D341Med (cell line): ENCODE measurements around the gene LLCFC1.

Experiments
- DNase-seq: peaks from one replicate; pipeline ENCODE4 v3.0.0; 2012; ENCODE audit warnings: low spot score

Gene LLCFC1

GRCh38 chr7:142910481-142910880 lies 28.8 kb upstream of the LLCFC1 start:
- no peak for DNase-seq

GRCh38 chr7:142913051-142913450 lies 26.2 kb upstream of the LLCFC1 start:
- no peak for DNase-seq

DNA sequence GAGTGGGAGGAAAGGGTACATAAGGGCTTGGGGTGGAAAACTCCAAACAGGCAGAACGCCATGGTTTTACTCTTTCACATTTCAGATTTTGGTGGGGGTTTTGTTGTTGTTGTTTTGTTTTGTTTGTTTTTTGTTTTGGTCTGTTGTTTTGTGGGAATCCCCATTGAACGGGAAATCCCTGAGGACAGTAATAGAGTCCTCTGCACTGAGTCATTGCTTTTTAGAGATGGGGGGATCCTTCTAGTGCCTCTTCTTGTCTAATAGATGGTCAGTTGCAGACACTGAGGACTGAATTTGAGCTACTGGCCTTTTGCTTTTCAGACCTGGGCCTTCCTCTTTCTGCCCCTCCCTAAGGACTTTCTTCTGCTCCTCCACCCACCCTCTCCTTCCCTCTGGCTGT lies 25.7 kb upstream of the LLCFC1 start:
- no peak for DNase-seq

DNA sequence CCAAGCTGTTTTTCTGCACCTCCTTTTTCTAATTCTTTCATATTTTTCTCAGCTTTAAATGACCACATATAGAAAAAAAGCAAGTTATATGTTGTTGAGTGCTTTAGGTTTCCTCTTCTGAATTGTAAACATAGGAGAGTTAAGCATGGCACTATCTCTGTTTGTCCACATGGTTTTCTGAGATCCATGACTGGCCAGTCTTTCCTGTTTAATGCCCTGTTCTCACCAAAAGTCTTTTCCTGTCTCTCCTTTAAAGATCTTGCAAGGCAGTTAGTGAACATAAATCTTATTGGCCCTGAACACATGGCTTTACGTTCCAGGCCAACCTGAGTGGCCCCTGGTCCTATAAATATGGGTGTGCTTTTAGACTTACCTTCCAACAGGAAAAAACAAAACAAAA lies 25.2 kb upstream of the LLCFC1 start:
- DNase-seq = no peak

DNA sequence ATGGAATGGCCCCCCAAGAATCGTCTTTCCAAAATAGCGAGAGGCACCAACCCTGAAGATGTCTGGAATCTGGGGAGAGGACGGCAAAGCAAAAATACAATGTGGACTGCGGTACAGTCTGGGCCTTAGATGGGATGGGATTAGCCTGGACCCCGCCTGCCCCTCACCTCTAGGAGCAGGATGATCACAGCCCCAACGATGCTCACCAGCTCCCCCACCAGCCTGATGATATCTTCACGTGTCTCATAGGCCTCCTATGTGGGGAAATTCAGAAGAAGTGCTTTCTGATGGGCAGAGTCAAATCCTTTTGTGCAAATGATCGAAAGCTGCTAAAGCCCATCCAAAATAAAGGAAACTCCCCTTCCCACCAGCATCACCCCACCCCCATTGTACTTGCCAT lies 24.0 kb upstream of the LLCFC1 start:
- DNase-seq = no peak

- no peak for DNase-seq
Measured at GRCh38 chr7:142916508-142916907, 22.8 kb upstream of the LLCFC1 start.

- no peak for DNase-seq
Measured at GRCh38 chr7:142917447-142917846, 21.8 kb upstream of the LLCFC1 start.

DNA sequence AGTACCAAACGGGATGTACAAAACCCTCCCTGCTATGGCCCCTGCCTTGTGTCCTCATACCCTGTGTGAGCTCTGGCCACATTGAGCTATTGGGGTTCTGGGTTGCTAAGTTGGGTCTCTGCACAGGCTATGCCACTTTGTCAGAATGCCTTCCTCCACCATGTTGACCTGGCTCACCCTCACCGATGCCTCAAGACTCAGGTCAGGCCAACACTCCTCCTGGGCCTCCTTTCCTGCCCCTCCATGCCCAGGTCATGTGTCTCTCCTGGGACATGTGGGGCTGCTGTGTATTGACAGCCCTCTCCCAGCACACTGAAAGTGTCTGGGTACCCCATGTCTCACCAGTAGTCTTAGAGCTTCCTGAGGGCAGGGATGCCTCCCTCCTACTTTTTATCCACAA lies 20.4 kb upstream of the LLCFC1 start:
- no peak for DNase-seq

- no peak for DNase-seq
Measured at GRCh38 chr7:142919656-142920055, 19.6 kb upstream of the LLCFC1 start.

GRCh38 chr7:142923391-142923790 lies 15.9 kb upstream of the LLCFC1 start:
- DNase-seq = no peak

GRCh38 chr7:142925413-142925812 lies 13.9 kb upstream of the LLCFC1 start:
- DNase-seq = no peak

GRCh38 chr7:142927085-142927745 lies 12.1 kb upstream of the LLCFC1 start:
- DNase-seq = no peak

- no peak for DNase-seq
Measured at GRCh38 chr7:142927949-142928348, 11.3 kb upstream of the LLCFC1 start.

DNA sequence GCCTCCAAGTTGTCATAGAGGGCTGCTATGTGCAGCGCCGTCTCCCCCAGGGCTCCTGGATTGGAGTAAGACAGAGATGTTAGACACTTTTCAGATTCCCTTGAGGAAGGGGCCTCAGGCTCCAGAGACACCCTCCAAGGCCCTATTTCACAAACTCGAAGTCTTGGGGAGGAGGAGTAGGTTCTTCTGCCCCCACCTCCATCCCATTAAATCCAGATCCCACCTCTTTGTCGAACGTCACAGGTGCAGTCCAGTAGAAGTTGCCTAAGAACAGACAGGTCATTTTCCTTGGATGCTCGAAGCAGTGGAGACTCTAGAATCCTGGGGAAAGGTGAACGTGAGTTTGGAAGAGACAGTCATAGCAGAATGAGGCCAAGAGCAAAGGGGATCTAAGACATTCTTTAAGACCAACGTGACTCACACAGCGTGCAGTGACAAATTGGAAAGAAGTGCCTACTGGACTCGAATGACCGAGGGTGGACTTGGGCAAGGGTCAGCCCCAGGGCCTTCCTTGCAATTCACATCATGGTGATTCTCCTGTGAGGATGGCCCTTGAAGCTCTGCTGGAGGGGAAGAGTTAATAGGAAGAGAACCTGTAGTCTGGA lies 9.1 kb upstream of the LLCFC1 start:
- DNase-seq = no peak

DNA sequence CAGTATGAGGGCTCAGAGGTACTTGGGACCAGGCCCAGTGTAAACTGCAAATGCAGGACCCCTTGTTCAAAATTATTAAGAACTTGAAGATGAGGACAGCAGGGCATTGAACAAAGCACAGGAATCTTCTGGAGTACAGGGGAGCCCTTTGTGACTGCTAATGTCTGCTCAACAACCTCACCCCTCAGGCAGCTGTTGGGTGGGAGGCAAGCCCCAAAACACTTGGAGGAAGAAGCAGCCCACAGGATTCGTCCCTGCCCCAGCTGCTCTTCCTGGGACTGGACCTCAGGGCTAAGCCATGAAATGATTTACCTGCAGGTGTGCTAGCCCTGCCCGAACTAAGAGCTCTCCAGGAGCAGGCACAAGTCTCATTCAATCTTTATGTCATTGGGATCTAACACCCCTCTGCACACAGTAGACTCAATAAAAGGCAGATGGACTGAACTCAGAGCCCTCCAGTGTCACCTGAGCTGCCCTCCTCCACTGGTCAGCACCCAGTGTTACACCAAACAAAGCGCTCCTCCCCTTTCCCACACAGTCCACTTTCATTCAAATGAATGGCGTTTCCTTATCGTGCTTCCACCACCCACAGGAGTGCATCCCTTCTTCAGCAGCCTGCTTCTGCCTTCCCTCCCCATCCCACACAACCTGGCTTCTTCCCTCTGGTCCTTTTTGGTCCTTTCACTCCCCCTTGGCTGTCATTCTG lies 6.7 kb upstream of the LLCFC1 start:
- DNase-seq = no peak

DNA sequence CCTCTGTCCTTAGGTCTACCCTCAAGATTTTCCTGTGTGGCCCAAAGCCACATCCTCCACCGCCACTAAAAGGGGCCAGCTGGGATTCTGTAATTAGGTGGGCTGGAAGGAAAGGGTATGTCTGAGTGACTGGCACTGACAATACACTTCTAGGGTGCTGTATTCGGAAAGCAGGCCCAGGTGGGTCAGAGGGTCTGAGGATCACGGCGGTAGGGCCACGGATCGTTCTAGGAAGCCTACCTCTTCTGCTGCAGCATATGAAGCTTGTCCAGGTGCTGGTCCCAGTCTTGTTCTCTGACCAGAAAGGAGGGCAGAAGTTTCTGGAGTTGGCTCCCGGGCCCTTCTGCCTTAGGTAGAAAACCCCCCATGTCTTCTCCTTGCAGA lies 6.2 kb upstream of the LLCFC1 start:
- no peak for DNase-seq

- DNase-seq = no peak
Measured at GRCh38 chr7:142933624-142934023, 5.7 kb upstream of the LLCFC1 start, which contains the start of gene TRPV5. TRPV5 (minus strand) TSS chr7:142933746; CDS start chr7:142933459, 287 bp downstream.

DNA sequence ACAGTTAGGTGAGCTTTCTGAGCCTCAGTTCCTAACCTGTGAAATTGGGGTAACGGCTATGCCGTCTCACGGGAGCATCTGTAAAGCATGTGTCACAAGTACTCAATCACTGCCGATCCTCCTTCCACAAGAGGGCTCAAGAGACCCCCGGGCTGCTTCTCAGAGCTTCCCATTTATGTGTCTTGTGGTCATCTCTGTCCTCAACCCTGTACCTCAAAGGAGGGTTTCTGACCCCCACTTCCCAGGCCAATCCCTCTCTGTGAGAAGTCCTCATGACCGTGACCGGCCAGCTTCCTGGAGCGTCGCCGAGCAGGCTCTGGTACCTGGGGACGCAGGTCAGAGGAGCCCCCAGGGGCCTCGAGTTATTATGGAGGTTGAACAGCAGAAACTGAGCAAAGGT lies 5.2 kb upstream of the LLCFC1 start:
- DNase-seq = no peak

DNA sequence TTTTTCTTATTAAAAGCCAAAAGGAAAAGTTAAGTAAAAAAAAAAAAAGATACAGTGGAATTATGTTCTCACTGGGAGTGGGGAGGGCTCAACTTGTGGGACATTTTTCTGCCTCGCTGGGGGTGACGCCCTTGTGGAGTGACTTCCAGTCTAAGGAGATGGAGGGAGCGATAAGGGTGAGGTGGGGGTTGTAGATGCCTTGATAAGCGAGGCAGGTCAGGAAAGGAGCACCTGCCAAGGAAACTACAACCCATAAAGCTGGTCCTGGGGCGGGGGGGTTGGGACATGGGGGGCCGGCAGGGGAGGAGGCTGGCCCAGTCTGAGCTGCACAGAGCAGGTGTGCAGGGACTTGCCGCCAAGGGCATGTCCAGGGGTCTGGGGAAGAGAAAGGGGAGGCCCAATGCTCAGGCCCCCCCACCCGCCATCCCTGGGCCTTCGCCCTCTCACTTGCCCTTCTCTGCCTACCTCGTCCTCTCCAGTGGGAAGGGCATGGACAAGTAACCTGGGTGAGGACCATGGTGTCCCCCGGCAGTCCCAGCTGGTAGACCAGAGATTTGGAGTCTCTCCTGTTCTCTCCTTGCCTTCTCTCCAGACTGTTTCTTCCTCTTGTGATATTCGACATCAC lies 3.2 kb upstream of the LLCFC1 start:
- no peak for DNase-seq

GRCh38 chr7:142938611-142939010 lies 673 bp upstream of the LLCFC1 start:
- DNase-seq = no peak

DNA sequence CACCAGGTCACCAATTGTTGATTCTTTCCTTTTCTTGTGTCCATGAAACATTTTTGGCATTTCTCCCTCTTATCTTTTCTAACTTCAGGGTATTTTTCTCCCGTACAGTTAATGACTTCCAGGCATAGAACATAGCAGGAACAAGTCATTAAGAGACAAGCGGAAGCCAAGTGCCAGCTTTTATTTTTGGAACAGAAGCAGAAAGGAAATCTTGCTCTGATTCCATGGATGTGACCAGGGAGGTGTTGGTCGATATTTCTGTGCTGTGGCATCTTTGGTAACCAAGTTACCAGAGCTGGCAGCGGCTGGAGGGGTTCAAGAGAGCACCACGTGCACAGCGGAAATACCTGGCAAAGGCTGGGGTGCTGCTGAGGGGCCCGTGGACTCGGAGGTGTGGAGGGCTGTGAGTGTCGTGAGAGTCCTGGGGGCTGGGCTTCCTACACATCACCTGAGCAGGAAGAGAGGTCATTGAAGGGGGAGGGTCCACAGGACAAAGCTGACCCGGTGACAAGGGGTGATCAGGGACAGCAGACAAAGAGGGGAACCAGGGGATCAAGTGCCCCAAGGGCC lies 1.8 kb downstream of the LLCFC1 start:
- no peak for DNase-seq

DNA sequence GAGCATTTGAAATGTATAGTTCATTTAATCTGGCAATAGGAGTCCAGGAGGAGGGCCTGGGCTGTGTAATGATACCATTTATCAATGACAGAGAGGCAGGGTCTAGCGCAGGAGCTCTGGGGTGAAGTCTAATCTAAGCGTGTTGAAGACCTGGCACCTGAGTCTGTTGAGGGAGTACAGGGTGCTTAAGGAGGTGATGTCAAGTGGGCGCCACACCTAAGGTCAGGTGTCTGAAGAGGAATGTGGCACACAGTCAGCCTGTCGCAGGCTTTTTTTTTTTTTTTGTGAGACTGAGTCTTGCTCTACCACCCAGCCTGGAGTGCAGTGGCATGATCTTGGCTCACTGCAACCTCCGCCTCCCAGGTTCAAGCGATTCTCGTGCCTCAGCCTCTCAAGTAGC lies 2.3 kb downstream of the LLCFC1 start:
- no peak for DNase-seq

- DNase-seq = no peak
Measured at GRCh38 chr7:142942746-142943145, 3.5 kb downstream of the LLCFC1 start.
